Dermis lymphatic vessel endothelial cell (primary cell): Measurements from ENCODE around the gene L3HYPDH. TPM values are rescaled to one million over a fixed set of nuclear protein-coding genes. Genes with fewer than 3 reads are reported as not detected.

Experiments used
- total RNA-seq: library from RNA; depleted of rRNA; stranded (reverse); fragments of >200 nt; gene quantifications from 2 replicates; pipeline ENCODE4 v1.2.1, GENCODE V29; 2014

The L3HYPDH gene
- 17.3 and 25.1 TPM in 2 replicates for total RNA-seq

DNA sequence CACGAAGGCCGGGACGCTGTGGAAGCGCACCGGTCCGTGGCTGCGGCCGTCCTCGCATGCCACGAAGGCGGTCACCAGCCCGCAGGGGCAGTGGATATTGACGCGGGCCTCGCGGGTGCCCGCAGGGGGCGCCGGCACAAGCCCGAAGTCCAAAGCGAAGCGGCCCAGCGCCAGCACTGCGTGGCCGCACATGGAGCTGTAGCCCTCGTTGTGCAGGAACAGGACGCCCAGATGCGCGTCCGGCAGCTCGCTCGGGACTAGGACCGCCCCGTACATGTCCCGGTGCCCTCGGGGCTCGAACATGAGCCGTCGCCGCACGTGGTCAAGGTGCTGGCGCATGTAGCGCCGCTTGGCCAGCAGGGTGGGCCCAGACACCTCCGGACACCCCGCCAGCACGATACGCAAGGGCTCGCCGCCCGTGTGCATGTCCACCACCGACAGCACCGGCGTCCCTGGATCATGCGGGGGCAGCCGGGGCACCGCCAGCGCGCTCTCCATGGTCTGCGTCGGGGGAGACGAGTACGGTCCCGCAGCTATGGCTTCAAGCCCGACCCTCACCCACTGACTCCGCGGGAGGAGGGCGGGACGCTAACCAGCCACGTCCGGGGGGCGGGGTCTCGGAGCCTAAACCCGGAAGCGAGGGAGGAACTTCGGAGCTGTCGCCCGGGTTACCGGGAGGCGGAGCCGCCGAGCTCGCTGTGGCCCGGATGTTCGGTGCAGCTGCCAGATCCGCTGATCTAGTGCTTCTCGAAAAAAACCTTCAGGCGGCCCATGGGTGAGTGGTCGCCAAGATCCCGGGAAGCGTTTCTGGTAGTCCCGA, at the start of gene L3HYPDH, which contains the start of gene JKAMP:
TSS of gene L3HYPDH (minus strand) at position 590 of the 820 bp plus-strand sequence. CDS start at position 498, 92 bp downstream.
TSS of gene JKAMP (plus strand) at position 699 of the 820 bp plus-strand sequence. CDS start at position 772, 73 bp downstream.

GRCh38 chr14:59465316-59466135, 18.7 kb downstream of the L3HYPDH start, which contains the start of gene GPR135:
TSS of gene GPR135 (minus strand) at chr14:59465380. CDS start at chr14:59465226, 154 bp downstream.

Other genes starting within 250 kb of the L3HYPDH start
- gene GPR135, start 19.0 kb downstream of the L3HYPDH start, total RNA-seq: 0.65 and 0.69 TPM in 2 replicates
- gene JKAMP, start 109 bp upstream of the L3HYPDH start, total RNA-seq: 50.7 and 55.4 TPM in 2 replicates
- gene CCDC175, start 92.4 kb upstream of the L3HYPDH start, total RNA-seq: not detected in 2 replicates